K562 (cell line): ENCODE data around the gene SCIN. TPM values are rescaled to one million over a fixed set of nuclear protein-coding genes. Genes with fewer than 3 reads are reported as not detected.
A peak's percentile ranks its signal among the peaks of the same experiment; 100 is the strongest.

ENCODE experiments used
- ATAC-seq: fragments of 200-7000 bp; cut with Tn5 transposase; 3 replicates; pipeline ENCODE4 v1.9.1; 2020; ENCODE audit warnings: moderate library complexity
- BruUV-seq: library from RNA; stranded (reverse); fragments of 400-500 nt; replicated peaks from 2 replicates; lab custom pipeline; 2021; lab: Mats Ljungman, UMichigan
- CTCF ChIA-PET: fragments of 300-600 bp; formaldehyde crosslinking; extraction: SDS; loops from one replicate; lab custom pipeline; 2021; ENCODE audit warnings: low intra/inter-chr PET ratio; lab: Yijun Ruan, JAX
- POLR2A ChIA-PET: fragments of 300-600, 350-650 bp; sonication (Branson Sonifier 250); formaldehyde crosslinking; extraction: SDS; loops from one replicate; lab custom pipeline; 2021; ENCODE audit warnings: antibody characterized with exemption, inconsistent platforms; lab: Yijun Ruan, JAX
- DNase-seq, 4 experiments: peaks; one replicate each; pipeline versions ENCODE4 v3.0.0 to v3.0.0-alpha.2; 2011 to 2018; ENCODE audit warnings: low spot score in 3 of 4, mixed read lengths in 3 of 4; ENCODE audit errors: extremely low read depth in 1 of 4
- FAIRE-seq: peaks from 2 replicates; lab custom pipeline; 2011; peaks lifted over from hg19 to GRCh38; lab: Jason Lieb, UNC
- H2AFZ ChIP-seq: 2 replicates; pipeline ENCODE4 v1.6.0; 2011; ENCODE audit warnings: low read depth, low read length, control low read depth, inconsistent platforms
- H3K27ac ChIP-seq: fragments of 200-600 bp; 3 replicates; pipeline ENCODE4 v1.8.0; 2011; ENCODE audit warnings: low read depth, mild to moderate bottlenecking, control low read depth, inconsistent platforms, low read length, moderate library complexity, mixed read lengths; ENCODE audit errors: extremely low read depth
- H3K27me3 ChIP-seq, 2 experiments: fragments of 300-600 bp in 1 of 2; 2 replicates in 1 of 2; 3 replicates in 1 of 2; pipeline versions ENCODE4 v1.6.0 to v1.8.0; 2011; ENCODE audit warnings: inconsistent platforms in 2 of 2, low read length in 2 of 2, mild to moderate bottlenecking in 1 of 2, mixed read lengths in 1 of 2, moderate library complexity in 1 of 2; ENCODE audit not compliant: control insufficient read depth in 2 of 2, insufficient read depth in 2 of 2
- H3K36me3 ChIP-seq: fragments of 300-600 bp; 3 replicates; pipeline ENCODE4 v1.8.0; 2011; ENCODE audit warnings: mild to moderate bottlenecking, low read length, inconsistent platforms; ENCODE audit not compliant: control insufficient read depth, insufficient read depth
- H3K4me1 ChIP-seq, 2 experiments: fragments of 200-600 bp in 1 of 2; replicated peaks in 1 of 2; 2 replicates in 1 of 2; 3 replicates in 1 of 2; pipeline versions ENCODE4 v1.5.1 to v1.8.0; 2011; ENCODE audit warnings: inconsistent platforms in 2 of 2, low read length in 2 of 2, mild to moderate bottlenecking in 1 of 2, mixed read lengths in 1 of 2, moderate library complexity in 1 of 2; ENCODE audit not compliant: control insufficient read depth in 2 of 2, insufficient read depth in 2 of 2
- H3K4me2 ChIP-seq: 2 replicates; pipeline ENCODE4 v1.6.1; 2011; ENCODE audit warnings: low read length, control low read depth, inconsistent platforms, mixed read lengths; ENCODE audit not compliant: insufficient read depth
- H3K4me3 ChIP-seq: fragments of 200-600 bp; sonication (generic), shearing (Covaris generic); 2 replicates; pipeline ENCODE4 v1.5.1; 2016; ENCODE audit warnings: control low read depth, inconsistent platforms
- H3K79me2 ChIP-seq: fragments of 200-600 bp; 3 replicates; pipeline ENCODE4 v1.8.0; 2011; ENCODE audit warnings: low read length, inconsistent platforms; ENCODE audit not compliant: control insufficient read depth, insufficient read depth
- H3K9ac ChIP-seq, 2 experiments: 2 replicates each; pipeline versions ENCODE4 v1.6.0 to v1.6.1; 2011; ENCODE audit warnings: low read depth in 2 of 2, low read length in 2 of 2, control low read depth in 1 of 2, inconsistent platforms in 1 of 2, mild to moderate bottlenecking in 1 of 2, mixed read lengths in 1 of 2; ENCODE audit not compliant: insufficient read depth in 1 of 2
- H3K9me1 ChIP-seq: one replicate; pipeline ENCODE4 v1.6.0; 2011; ENCODE audit warnings: inconsistent platforms, mild to moderate bottlenecking, low read length, moderate library complexity; ENCODE audit not compliant: control insufficient read depth, insufficient read depth
- H3K9me3 ChIP-seq: replicated peaks from 2 replicates; pipeline ENCODE4 v1.5.1; 2011; ENCODE audit warnings: low read depth, low read length, inconsistent platforms; ENCODE audit not compliant: control insufficient read depth, insufficient read depth
- H4K20me1 ChIP-seq: replicated peaks from 2 replicates; pipeline ENCODE4 v1.6.1; 2011; ENCODE audit warnings: low read length, inconsistent platforms, mixed read lengths; ENCODE audit not compliant: control insufficient read depth, insufficient read depth
- NFE2 ChIP-seq: IDR thresholded peaks from 2 replicates; pipeline ENCODE4 v1.6.1; 2014; ENCODE audit warnings: antibody characterized with exemption, low read depth
- PKNOX1 ChIP-seq: fragments of 450-650 bp; IDR thresholded peaks from 2 replicates; pipeline ENCODE4 v1.6.1; 2016
- RFX5 ChIP-seq: IDR thresholded peaks from 2 replicates; pipeline ENCODE4 v1.6.1; 2011; ENCODE audit warnings: low read depth, mild to moderate bottlenecking, improper control_type of control experiment, low read length
- TAL1 ChIP-seq: fragments of 450-650 bp; IDR thresholded peaks from 2 replicates; pipeline ENCODE4 v1.6.1; 2016; ENCODE audit warnings: mild to moderate bottlenecking
- ZNF146 ChIP-seq: IDR thresholded peaks from one replicate; pipeline ENCODE4 v1.6.1; 2018; ENCODE audit warnings: missing compliant biosample characterization; ENCODE audit not compliant: unreplicated experiment
- ZNF699 ChIP-seq: fragments of 250-450 bp; sonication (Bioruptor Pico); IDR thresholded peaks from 2 replicates; pipeline ENCODE4 v1.8.0; 2021; ENCODE audit warnings: mild to moderate bottlenecking, moderate library complexity; ENCODE audit not compliant: insufficient replicate concordance
- WGBS: fragments of 100-300 bp; shearing (Covaris generic); methylation state at CpG from one replicate; pipeline ENCODE4 v1.1.6; 2016; ENCODE audit warnings: low coverage, mixed read lengths; ENCODE audit not compliant: insufficient coverage; ENCODE audit errors: missing lambda C conversion rate; 5-methylcytosine and 5-hydroxymethylcytosine counted together
- in situ Hi-C: fragments of 300-500 bp; cut with MboI; formaldehyde crosslinking; loops from 4 replicates; pipeline ENCODE4 v1.15.0; 2018; ENCODE audit warnings: inconsistent platforms, mixed read lengths
- intact Hi-C: fragments of 100-400 bp; cut with micrococcal nuclease; formaldehyde crosslinking; loops from 2 replicates; pipeline ENCODE4 v1.14.2; 2022
- polyA plus RNA-seq, 8 experiments: library from polyadenylated mRNA; depleted of rRNA in 4 of 8; stranded (reverse) in 5 of 8; unstranded in 3 of 8; fragments of >200 nt; fragmentation: Nextera tagmentation in 2 of 8; fragmentation: Illumina TruSeq in 1 of 8; extraction: Ambion mirVana in 2 of 8; extraction: Trizol in 1 of 8; gene quantifications; 2 replicates each; pipeline versions ENCODE4 v1.2.1 to v1.2.3, GENCODE V29; 2011 to 2014; ENCODE audit warnings: inconsistent platforms in 1 of 8, missing spikeins in 1 of 8
- total RNA-seq, 7 experiments: library from RNA; depleted of rRNA in 6 of 7; stranded (reverse); fragments of >200 nt in 6 of 7; fragmentation: Illumina TruSeq in 2 of 7; extraction: Trizol in 2 of 7; gene quantifications; 2 replicates each; pipeline versions ENCODE4 v1.2.1 to v1.2.3, GENCODE V29; 2011 to 2021; ENCODE audit warnings: low replicate concordance in 1 of 7
- TF ChIP-seq, protein P1 (sequence below): IDR thresholded peaks from 2 replicates; pipeline ENCODE4 v1.6.1; 2011; ENCODE audit warnings: borderline replicate concordance, low read depth, mild to moderate bottlenecking, moderate library complexity, low read length; ENCODE audit not compliant: insufficient read depth, poor library complexity, severe bottlenecking

SCIN gene
- total and polyA plus RNA-seq, 9 of the 15 experiments (the other 6 are each of a cell fraction or from before 2014, with no cell fraction given), result 0.67 to 18.2 (median 10.6) TPM

DNA sequence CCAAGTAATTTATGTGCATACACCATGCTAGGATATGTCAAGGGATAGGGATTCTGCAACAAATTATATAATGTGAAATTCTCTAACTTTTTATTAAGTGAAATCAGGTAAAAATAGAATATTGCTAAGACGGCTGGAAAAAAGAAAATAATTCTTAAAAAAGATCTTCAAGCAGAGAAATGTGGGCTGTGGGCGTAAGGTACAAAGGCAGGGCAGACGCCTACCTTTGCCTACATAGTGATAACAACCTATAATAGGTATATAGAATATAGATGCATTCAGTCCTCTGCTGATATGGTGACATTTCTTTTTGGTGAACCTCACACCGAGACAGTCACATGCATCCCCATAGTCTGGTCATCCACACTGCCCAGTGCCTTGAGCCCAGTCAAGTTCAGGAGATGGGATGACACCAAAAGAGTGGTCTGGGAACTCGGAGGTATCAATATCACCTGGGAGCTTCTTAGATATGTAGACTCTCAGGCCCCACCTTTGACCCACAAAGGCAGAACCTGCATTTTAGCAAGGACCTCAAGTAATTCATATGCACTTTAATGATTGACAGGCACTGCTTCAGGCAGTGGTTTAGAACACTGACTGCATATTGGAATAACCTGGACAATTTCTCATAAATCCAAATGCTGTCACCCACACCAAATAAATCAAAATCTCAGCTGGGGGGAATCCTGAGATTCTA is 59.4 kb downstream of the SCIN start:
- no TSS peak for BruUV-seq
- Histone ChIP-seq H4K20me1 (no peaks in the 10 kb centered on the region), H3K27ac (no peak overlapping the region), H3K9me3 (no peaks in the 10 kb centered on the region), H2AFZ (no peak overlapping the region), H3K4me2 (no peak overlapping the region), H3K27me3 (no peaks in the 10 kb centered on the region), H3K4me3 (no peak overlapping the region), H3K36me3 (0 out of 3 replicates have a peak, but pooled peaks cover 2% of the 10 kb centered on the region), H3K79me2 (no peaks in the 10 kb centered on the region), H3K9ac (no peak overlapping the region), H3K9me1 (no peaks in the 10 kb centered on the region), H3K4me1 (no peaks in the 10 kb centered on the region)
- no peak for ATAC-seq
- intact Hi-C loops, result no loop called here
- no peak for TF ChIP-seq NFE2
- no peak for TF ChIP-seq ZNF699 (CRISPR knock-in tag)
- no peak for TF ChIP-seq ZNF146 (CRISPR knock-in tag)
- no peak for TF ChIP-seq RFX5
- TF ChIP-seq, protein P1, sequence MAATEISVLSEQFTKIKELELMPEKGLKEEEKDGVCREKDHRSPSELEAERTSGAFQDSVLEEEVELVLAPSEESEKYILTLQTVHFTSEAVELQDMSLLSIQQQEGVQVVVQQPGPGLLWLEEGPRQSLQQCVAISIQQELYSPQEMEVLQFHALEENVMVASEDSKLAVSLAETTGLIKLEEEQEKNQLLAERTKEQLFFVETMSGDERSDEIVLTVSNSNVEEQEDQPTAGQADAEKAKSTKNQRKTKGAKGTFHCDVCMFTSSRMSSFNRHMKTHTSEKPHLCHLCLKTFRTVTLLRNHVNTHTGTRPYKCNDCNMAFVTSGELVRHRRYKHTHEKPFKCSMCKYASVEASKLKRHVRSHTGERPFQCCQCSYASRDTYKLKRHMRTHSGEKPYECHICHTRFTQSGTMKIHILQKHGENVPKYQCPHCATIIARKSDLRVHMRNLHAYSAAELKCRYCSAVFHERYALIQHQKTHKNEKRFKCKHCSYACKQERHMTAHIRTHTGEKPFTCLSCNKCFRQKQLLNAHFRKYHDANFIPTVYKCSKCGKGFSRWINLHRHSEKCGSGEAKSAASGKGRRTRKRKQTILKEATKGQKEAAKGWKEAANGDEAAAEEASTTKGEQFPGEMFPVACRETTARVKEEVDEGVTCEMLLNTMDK, result no peak
- peak; percentile 57 for TF ChIP-seq PKNOX1
- no peak for TF ChIP-seq TAL1
- CTCF ChIA-PET, result no interaction called here
- 37% methylated on average over 5 of the region's 5 CpGs for WGBS
- no peak for FAIRE-seq
- DNase-seq, result no peak
- in situ Hi-C loops, result no loop called here
- POLR2A ChIA-PET, result no interaction called here
